Aorta (tissue), 5 donors: Measurements from ENCODE around the gene TRIM27. TPM values are rescaled to one million over a fixed set of nuclear protein-coding genes. Genes with fewer than 3 reads are reported as not detected.
"Not testable (repeated sequence)": the region's sequence is repeated elsewhere in the genome, so short reads cannot be mapped to it uniquely, and the experiment has no call there.

ENCODE experiments used
- ATAC-seq: fragments of 200-7000 bp; cut with Tn5 transposase; one replicate; pipeline ENCODE4 v1.9.1; 2022; ENCODE audit warnings: moderate library complexity; ENCODE audit not compliant: low FRiP score
- DNase-seq, 2 donors: peaks; one replicate each; pipeline ENCODE4 v3.0.0-alpha.2; 2020
- H3K27ac ChIP-seq, 2 donors: one replicate each; pipeline ENCODE4 v1.5.1; 2013; ENCODE audit warnings: low read length in 2 of 2, mild to moderate bottlenecking in 2 of 2, moderate library complexity in 2 of 2, control low read depth in 1 of 2, inconsistent platforms in 1 of 2, low read depth in 1 of 2
- H3K27me3 ChIP-seq, 2 donors: one replicate each; pipeline ENCODE4 v1.6.1; 2013; ENCODE audit warnings: control low read depth in 1 of 2, low read length in 1 of 2, mild to moderate bottlenecking in 1 of 2, moderate library complexity in 1 of 2; ENCODE audit not compliant: insufficient read depth in 2 of 2, control insufficient read depth in 1 of 2
- H3K36me3 ChIP-seq, 2 donors: one replicate each; pipeline ENCODE4 v1.6.1; 2013; ENCODE audit warnings: control low read depth in 1 of 2, low read length in 1 of 2, mild to moderate bottlenecking in 1 of 2; ENCODE audit not compliant: insufficient read depth in 2 of 2, control insufficient read depth in 1 of 2
- H3K4me1 ChIP-seq, 2 donors: one replicate each; pipeline ENCODE4 v1.6.1; 2013; ENCODE audit warnings: low read length in 2 of 2, control low read depth in 1 of 2, mild to moderate bottlenecking in 1 of 2, moderate library complexity in 1 of 2; ENCODE audit not compliant: insufficient read depth in 2 of 2, control insufficient read depth in 1 of 2
- H3K4me3 ChIP-seq, 2 donors: one replicate each; pipeline ENCODE4 v1.5.1; 2013; ENCODE audit warnings: low read length in 2 of 2, control low read depth in 1 of 2, mild to moderate bottlenecking in 1 of 2
- H3K9me3 ChIP-seq: one replicate; pipeline ENCODE4 v1.6.1; 2013; ENCODE audit warnings: mild to moderate bottlenecking, low read length; ENCODE audit not compliant: control insufficient read depth
- whole genome bisulfite sequencing, 2 donors: extraction: QIAGEN DNeasy Blood & Tissue Kit; methylation state at CpG; one replicate each; pipeline ENCODE4 v1.1.7; 2013; 5-methylcytosine and 5-hydroxymethylcytosine counted together
- intact Hi-C, 2 donors: fragments of 100-400 bp; cut with DNase I; formaldehyde crosslinking; loops; one replicate each; pipeline versions ENCODE4 v1.14.2 to v1.15.0; 2022
- polyA plus RNA-seq, 2 donors: library from polyadenylated mRNA; stranded (reverse); fragments of 200-250 nt; gene quantifications; one replicate each; pipeline ENCODE4 v1.2.3, GENCODE V29; 2013
- total RNA-seq, 2 donors: library from RNA; stranded (reverse); fragmentation: NEBNext Ultra II Directional; extraction: Animal tissue kit (Norgen Biotek cat#: 25700); gene quantifications; one replicate each; pipeline ENCODE4 v1.2.1, GENCODE V29; 2021
- donor health status: healthy with polysubstance abuse.
- donor health status: Bipolar disorder and iron deficiency.
- donor health status: DM: no; HTN: no; CAD: no.
- donor health status: DM: no; HTN: no; CAD: no.
- donor health status: DM: yes; HTN: yes; CAD: no.

TRIM27 gene
- total and polyA plus RNA-seq, 4 donors = 19.3 to 56.0 (median 40.4) TPM

DNA sequence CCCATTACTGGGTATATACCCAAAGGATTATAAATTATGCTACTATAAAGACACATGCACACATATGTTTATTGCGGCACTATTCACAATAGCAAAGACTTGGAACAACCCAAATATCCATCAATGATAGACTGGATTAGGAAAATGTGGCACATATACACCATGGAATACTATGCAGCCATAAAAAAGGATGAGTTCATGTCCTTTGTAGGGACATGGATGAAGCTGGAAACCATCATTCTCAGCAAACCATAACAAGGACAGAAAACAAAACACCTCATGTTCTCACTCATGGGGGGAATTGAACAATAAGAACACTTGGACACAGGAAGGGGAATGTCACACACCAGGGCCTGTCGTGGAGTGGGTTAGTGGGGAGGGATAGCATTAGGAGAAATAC, 69.4 kb downstream of the TRIM27 start:
- intact Hi-C loops, ATAC-seq, H3K4me3 ChIP-seq, H3K27me3 ChIP-seq, H3K36me3 ChIP-seq, DNase-seq, H3K27ac ChIP-seq, H3K9me3 ChIP-seq, H3K4me1 ChIP-seq: not testable (repeated sequence)
- 88 to 91% methylated on average over 2 of the region's 2 CpGs for WGBS, 2 donors

Other genes starting within 250 kb of the TRIM27 start
- gene ZNF311, start 81.3 kb upstream of the TRIM27 start, total RNA-seq = 1 to 10 TPM in 1 of 2 donors, under 1 TPM in 1; 0.62 to 1.1 TPM
- 1 to 10 TPM in 1 of 2 donors, under 1 TPM in 1; 0.75 to 1.2 TPM for gene ZNF311, start 81.3 kb upstream of the TRIM27 start, polyA plus RNA-seq
- gene OR2W1, start 121.2 kb upstream of the TRIM27 start, total RNA-seq = not detected
- not detected for gene OR2W1, start 121.2 kb upstream of the TRIM27 start, polyA plus RNA-seq
- gene OR2B3, start 163.3 kb upstream of the TRIM27 start, total RNA-seq = not detected
- not detected for gene OR2B3, start 163.3 kb upstream of the TRIM27 start, polyA plus RNA-seq
- gene OR2J1, start 175.5 kb upstream of the TRIM27 start, total RNA-seq = not detected
- not detected for gene OR2J1, start 175.5 kb upstream of the TRIM27 start, polyA plus RNA-seq
- not detected for gene OR2J3, start 184.1 kb upstream of the TRIM27 start, total RNA-seq
- under 1 TPM in 1 of 2 donors, not detected in 1; 0.13 TPM for gene OR2J3, start 184.1 kb upstream of the TRIM27 start, polyA plus RNA-seq
- not detected for gene OR2J2, start 246.9 kb upstream of the TRIM27 start, total RNA-seq
- not detected for gene OR2J2, start 246.9 kb upstream of the TRIM27 start, polyA plus RNA-seq